BJ (cell line): ENCODE data around the gene ZCCHC2. TPM values are rescaled to one million over a fixed set of nuclear protein-coding genes. Genes with fewer than 3 reads are reported as not detected.

Experiments
- CTCF ChIA-PET: fragments of 350-600 bp; formaldehyde crosslinking; extraction: SDS; loops from one replicate; lab custom pipeline; 2021; ENCODE audit warnings: antibody characterized with exemption, inconsistent platforms; lab: Yijun Ruan, JAX
- POLR2A ChIA-PET: fragments of 300-600 bp; sonication (Branson Sonifier 250); formaldehyde crosslinking; extraction: SDS; loops from one replicate; lab custom pipeline; 2021; ENCODE audit warnings: antibody characterized with exemption; lab: Charles Lee
- DNase-seq: peaks from one replicate; pipeline ENCODE4 v3.0.0-alpha.2; 2011; ENCODE audit warnings: low read depth
- H3K27me3 ChIP-seq: 2 replicates; pipeline ENCODE4 v1.6.0; 2011; ENCODE audit warnings: low read length; ENCODE audit not compliant: control insufficient read depth, insufficient read depth
- H3K36me3 ChIP-seq: 2 replicates; pipeline ENCODE4 v1.5.1; 2011; ENCODE audit warnings: low read length; ENCODE audit not compliant: control insufficient read depth, insufficient read depth
- H3K4me3 ChIP-seq: 2 replicates; pipeline ENCODE4 v1.5.1; 2011; ENCODE audit warnings: low read depth, mild to moderate bottlenecking, control low read depth, low read length
- CTCF ChIP-seq: IDR thresholded peaks from 2 replicates; pipeline ENCODE4 v1.5.1; 2011; ENCODE audit warnings: low read depth, mild to moderate bottlenecking, control low read depth, inconsistent platforms, low read length, moderate library complexity; ENCODE audit not compliant: insufficient read depth
- polyA plus RNA-seq: library from polyadenylated mRNA; depleted of rRNA; stranded (reverse); fragments of >200 nt; gene quantifications from 2 replicates; pipeline ENCODE4 v1.2.3, GENCODE V29; 2011

Gene ZCCHC2
- polyA plus RNA-seq, 1 experiment: 5.8 TPM

- no peak for DNase-seq
- ChIA-PET POLR2A (no interaction called here), CTCF (interaction anchor here (0.6 to 1.5 kb wide), 2 partner anchors 55 to 103 kb away, joined by 3 to 4 read pairs; no protein-coding TSS in a partner anchor)
- Histone ChIP-seq H3K36me3 (no peaks in the 10 kb centered on the region), H3K4me3 (no peak overlapping the region), H3K27me3 (no peaks in the 10 kb centered on the region)
- no peak for TF ChIP-seq CTCF
These were observed 6.8 kb downstream of the ZCCHC2 start for GRCh38 chr18:62529597-62529996.

GRCh38 chr18:62531078-62531477, 8.3 kb downstream of the ZCCHC2 start:
- CTCF ChIA-PET: no interaction called here
- Histone ChIP-seq H3K36me3 (no peaks in the 10 kb centered on the region), H3K4me3 (no peak overlapping the region), H3K27me3 (no peaks in the 10 kb centered on the region)
- TF ChIP-seq CTCF: no peak
- POLR2A ChIA-PET: no interaction called here
- DNase-seq: no peak

DNA sequence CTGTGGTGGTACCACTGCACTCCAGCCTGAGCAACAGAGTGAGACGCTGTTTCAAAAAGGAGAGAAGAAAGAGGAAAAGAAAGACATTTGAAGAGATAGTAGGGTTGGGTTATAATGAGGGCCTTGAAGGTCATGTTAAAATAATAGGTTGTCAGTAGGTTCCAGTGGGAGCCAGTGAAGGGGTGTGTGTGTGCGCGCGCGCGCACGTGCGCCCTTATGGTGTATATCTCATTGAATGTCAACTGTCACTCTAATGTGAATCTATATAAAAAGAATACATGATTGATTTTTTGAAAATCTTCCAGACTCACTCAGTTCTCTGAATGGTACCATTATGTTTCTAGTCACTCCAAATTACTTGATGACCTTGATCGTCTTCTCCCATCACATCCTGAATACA, 9.1 kb downstream of the ZCCHC2 start:
- CTCF ChIA-PET: no interaction called here
- POLR2A ChIA-PET: no interaction called here

DNA sequence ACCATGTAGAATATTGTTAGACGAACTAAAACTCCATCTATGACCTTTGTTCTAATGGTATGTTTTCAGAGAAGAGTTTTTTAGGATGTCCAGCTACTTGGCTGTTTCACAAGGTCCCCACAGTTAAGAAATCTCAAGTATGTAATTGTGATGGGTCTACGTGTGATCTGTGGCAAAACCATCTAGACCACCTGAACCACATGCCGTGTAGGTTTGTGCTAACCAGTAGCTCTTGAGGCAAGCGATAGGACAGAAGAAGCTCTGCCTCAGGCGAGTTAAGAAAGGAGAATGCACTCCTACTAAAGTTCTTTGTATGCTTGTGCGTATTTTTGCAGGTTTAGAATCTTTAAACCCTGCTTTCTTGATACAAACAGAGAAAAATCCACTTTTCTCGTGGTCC, 13.2 kb downstream of the ZCCHC2 start:
- TF ChIP-seq CTCF: no peak
- no peak overlapping the region for H3K4me3 ChIP-seq
- no peaks in the 10 kb centered on the region for H3K27me3 ChIP-seq
- ChIA-PET POLR2A (no interaction called here), CTCF (interaction anchor here (1.0 to 1.6 kb wide), 3 partner anchors 9 to 50 kb away, joined by 3 to 4 read pairs (median 3); no protein-coding TSS in a partner anchor)
- H3K36me3 ChIP-seq: no peaks in the 10 kb centered on the region
- DNase-seq: no peak

More for the DNA sequence above, 9.1 kb downstream of the ZCCHC2 start:
- no peak for DNase-seq
- Histone ChIP-seq H3K4me3 (no peak overlapping the region), H3K36me3 (no peaks in the 10 kb centered on the region), H3K27me3 (no peaks in the 10 kb centered on the region)
- no peak for TF ChIP-seq CTCF

DNA sequence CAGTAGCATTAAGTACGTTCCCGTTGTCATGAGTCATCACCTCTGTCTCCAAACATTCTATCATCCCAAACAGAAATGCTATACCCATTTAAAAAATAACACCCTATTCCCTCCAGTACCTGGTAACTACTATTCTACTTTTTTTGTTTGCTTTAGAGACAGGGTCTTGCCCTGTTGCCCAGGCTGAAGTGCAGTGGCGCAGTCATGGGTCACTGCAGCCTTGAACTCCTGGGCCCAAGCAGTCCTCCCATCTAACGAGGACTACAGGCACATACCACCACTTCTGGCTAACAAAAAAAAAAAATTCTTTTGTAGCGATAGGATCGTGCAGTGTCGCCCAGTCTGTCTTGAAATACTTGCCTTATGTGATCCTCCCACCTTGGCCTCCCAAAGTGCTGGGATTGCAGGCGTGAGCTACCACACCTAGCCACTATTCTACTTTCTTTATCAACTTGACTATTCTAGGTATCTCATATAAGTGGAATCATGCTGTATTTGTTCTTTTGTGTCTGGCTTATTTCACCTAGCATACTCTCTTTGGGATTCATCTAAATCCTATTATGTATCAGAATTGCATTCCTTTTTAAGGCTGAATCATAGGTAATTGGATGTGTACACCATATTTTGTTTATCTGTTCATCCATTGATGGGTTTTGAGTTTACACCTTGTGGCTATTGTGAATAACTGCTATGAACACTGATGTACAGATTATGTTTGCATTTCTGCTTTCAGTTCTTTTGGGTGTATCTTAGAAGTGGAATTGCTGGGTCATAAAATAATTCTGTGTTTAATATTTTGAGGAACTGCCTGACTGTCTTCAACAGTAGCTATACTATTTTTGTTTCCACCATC, 14.4 kb downstream of the ZCCHC2 start:
- ChIA-PET POLR2A (no interaction called here), CTCF (no interaction called here)
- no peak for TF ChIP-seq CTCF
- no peak for DNase-seq
- Histone ChIP-seq H3K27me3 (no peaks in the 10 kb centered on the region), H3K4me3 (no peak overlapping the region), H3K36me3 (no peaks in the 10 kb centered on the region)
